SK-N-SH treated with all-trans-retinoic acid at 6 μM for 48 hours (cell line): ENCODE data around the gene ALKBH1.

Experiments
- ESRRG ChIP-seq: fragments of 250-450 bp; sonication (Bioruptor Pico); IDR thresholded peaks from 2 replicates; pipeline ENCODE4 v1.6.1; 2021; ENCODE audit warnings: mild to moderate bottlenecking
- OSR1 ChIP-seq: fragments of 250-450 bp; sonication (Bioruptor Pico); IDR thresholded peaks from 2 replicates; pipeline ENCODE4 v1.8.0; 2022; ENCODE audit warnings: moderate library complexity, mild to moderate bottlenecking, inconsistent platforms
- TOX ChIP-seq: fragments of 250-450 bp; sonication (Bioruptor Pico); IDR thresholded peaks from 2 replicates; pipeline ENCODE4 v1.8.0; 2021; ENCODE audit warnings: mild to moderate bottlenecking, moderate library complexity, borderline replicate concordance
- ZFP30 ChIP-seq: fragments of 450-650 bp; formaldehyde crosslinking; IDR thresholded peaks from 2 replicates; pipeline ENCODE4 v1.5.0; 2022; ENCODE audit warnings: mild to moderate bottlenecking, moderate library complexity
- ZNF8 ChIP-seq: fragments of 450-650 bp; formaldehyde crosslinking; IDR thresholded peaks from 2 replicates; pipeline ENCODE4 v1.5.0; 2020; ENCODE audit warnings: mild to moderate bottlenecking, moderate library complexity

- TF ChIP-seq ZFP30 (CRISPR knock-in tag) (no peak), OSR1 (CRISPR knock-in tag) (no peak), ZNF8 (CRISPR knock-in tag) (no peak), ESRRG (CRISPR knock-in tag) (no peak), TOX (CRISPR knock-in tag) (no peak)
These were observed 7.1 kb upstream of the ALKBH1 start for GRCh38 chr14:77714926-77715325.
